Thyroid gland (tissue), 4 donors: Measurements from ENCODE around the gene HHATL.

ENCODE experiments used
- POLR2A ChIP-seq, 2 donors: fragments of 450-650 bp; IDR thresholded peaks; one replicate each; pipeline ENCODE4 v1.6.1; 2017; ENCODE audit warnings: antibody characterized with exemption in 2 of 2, mild to moderate bottlenecking in 2 of 2, moderate library complexity in 1 of 2
- TF ChIP-seq, protein P1 (sequence below), 6 experiments: fragments of 200-600 bp in 3 of 6; fragments of 450-650 bp in 3 of 6; sonication (generic) in 3 of 6; IDR thresholded peaks; one replicate each; pipeline ENCODE4 v1.5.1; 2016 to 2019; ENCODE audit warnings: antibody characterized with exemption in 6 of 6, mild to moderate bottlenecking in 2 of 6, inconsistent platforms in 1 of 6, moderate library complexity in 1 of 6

DNA sequence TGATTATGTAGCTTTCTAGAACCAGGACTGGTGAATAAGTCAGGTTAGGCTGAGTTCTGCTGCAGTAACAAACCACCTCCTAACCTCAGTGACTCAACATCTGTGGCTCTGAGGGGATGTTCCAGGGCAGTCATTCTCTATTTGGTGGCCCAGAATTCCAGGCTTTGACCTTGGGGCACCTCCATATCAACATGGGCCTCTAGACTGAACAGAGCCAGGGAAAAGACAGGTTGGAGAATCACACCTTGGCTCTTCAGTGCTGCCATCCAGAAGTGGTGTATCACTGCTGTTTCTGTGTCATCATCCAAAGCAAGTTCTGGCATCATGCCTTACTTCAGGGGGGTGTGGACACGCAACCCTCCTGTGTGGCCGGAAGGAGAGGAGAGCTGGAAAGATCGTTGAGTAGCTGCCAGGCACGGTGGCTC lies 33.8 kb downstream of the HHATL start:
- TF ChIP-seq, protein P1, sequence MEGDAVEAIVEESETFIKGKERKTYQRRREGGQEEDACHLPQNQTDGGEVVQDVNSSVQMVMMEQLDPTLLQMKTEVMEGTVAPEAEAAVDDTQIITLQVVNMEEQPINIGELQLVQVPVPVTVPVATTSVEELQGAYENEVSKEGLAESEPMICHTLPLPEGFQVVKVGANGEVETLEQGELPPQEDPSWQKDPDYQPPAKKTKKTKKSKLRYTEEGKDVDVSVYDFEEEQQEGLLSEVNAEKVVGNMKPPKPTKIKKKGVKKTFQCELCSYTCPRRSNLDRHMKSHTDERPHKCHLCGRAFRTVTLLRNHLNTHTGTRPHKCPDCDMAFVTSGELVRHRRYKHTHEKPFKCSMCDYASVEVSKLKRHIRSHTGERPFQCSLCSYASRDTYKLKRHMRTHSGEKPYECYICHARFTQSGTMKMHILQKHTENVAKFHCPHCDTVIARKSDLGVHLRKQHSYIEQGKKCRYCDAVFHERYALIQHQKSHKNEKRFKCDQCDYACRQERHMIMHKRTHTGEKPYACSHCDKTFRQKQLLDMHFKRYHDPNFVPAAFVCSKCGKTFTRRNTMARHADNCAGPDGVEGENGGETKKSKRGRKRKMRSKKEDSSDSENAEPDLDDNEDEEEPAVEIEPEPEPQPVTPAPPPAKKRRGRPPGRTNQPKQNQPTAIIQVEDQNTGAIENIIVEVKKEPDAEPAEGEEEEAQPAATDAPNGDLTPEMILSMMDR (IDR thresholded peaks at IDR 0.05), result no peak
- no peak for TF ChIP-seq POLR2A (IDR thresholded peaks at IDR 0.05)
